GM21360 (cell line): ENCODE measurements around the gene PDXK.
"Not testable (repeated sequence)": the region's sequence is repeated elsewhere in the genome, so short reads cannot be mapped to it uniquely, and the experiment has no call there.

Source experiments
- ATAC-seq: cut with Tn5 transposase; IDR thresholded peaks from one replicate; pipeline ENCODE4 v1.9.1; 2021; ENCODE audit warnings: mild to moderate bottlenecking, moderate library complexity; ENCODE audit not compliant: unreplicated experiment

The PDXK gene

DNA sequence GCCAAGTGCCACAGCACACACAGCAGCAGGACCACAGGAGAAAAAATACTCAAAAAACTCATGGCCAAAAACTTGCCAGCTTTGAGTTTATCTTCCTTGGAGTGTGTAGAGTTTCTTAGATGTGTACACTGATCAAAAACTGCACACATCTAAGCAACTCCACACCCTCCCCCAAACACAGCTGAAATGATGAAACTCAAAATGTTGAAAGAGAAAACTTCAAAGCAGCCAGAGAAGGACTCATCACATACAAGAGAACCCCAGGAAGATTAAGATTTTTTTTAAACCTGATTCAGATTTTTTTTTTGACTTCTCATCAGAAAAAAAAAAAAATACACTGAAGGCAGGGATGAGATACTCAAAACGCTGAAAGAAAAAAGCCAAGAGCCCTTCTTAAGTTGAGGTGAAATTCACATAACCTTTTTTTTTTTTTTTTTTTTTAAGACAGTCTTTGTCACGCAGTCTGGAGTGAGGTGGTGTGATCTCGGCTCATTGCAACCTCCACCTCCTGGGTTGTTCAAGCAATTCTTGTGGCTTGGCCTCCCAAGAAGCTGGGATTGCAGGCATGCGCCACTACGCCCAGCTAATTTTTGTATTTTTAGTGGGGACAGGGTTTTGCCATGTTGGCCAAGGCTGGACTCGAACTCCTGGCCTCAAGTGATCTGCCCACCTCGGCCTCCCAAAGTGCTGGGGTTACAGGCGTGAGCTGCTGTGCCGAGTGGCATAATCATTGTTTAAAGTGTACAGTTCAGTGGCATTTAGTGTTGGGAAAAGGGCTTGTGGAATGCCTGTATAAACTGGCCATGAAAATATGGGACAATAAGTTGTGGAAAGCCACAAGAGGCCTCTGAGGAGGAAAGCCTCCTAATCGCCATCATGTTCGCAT lies 20.9 kb upstream of the PDXK start:
- no peak for ATAC-seq

DNA sequence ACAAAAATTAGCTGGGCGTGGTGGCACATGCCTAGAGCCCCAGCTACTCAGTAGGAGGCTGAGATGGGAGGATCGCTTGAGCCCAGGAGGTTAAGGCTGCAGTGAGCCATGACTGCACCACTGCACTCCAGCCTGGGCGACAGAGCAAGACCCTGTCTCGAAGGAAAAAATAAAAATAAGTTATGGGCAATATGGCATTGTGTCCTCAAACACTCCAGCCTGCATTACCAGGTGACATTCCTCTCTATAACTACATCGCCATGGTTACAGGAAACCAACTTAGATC lies 19.5 kb upstream of the PDXK start:
- not testable (repeated sequence) for ATAC-seq

DNA sequence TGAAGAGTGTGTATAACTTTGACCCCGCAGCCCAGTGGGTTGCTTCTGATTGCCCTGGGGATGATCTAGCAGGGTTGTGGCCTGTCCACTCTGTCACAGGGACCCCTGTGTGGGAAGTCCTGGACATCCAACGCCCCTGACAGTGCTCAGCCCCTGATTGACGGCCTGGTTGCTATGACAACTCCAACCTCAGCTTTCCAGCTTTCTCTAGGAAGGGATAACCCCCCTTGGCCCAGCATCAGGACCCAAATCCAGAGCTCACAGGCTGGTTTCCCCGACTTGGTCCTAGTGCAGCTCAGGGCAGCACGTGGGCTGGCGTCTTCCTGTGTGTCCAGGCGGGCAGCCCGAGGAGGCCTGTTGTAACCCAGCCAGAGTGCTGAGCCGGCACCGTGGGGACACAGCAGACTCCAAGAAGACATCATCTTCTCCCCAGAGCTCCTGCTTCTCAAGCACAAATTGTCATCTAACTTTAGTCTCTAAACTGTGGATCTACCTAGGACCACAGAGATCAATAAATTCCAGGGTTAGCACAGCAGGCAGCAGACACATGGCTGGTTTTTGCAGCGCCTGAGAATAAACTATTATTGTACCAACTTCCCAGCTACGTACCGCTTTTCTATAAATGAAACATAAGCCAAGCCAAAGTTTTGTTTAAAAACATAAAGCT lies 18.9 kb upstream of the PDXK start:
- ATAC-seq = no peak

DNA sequence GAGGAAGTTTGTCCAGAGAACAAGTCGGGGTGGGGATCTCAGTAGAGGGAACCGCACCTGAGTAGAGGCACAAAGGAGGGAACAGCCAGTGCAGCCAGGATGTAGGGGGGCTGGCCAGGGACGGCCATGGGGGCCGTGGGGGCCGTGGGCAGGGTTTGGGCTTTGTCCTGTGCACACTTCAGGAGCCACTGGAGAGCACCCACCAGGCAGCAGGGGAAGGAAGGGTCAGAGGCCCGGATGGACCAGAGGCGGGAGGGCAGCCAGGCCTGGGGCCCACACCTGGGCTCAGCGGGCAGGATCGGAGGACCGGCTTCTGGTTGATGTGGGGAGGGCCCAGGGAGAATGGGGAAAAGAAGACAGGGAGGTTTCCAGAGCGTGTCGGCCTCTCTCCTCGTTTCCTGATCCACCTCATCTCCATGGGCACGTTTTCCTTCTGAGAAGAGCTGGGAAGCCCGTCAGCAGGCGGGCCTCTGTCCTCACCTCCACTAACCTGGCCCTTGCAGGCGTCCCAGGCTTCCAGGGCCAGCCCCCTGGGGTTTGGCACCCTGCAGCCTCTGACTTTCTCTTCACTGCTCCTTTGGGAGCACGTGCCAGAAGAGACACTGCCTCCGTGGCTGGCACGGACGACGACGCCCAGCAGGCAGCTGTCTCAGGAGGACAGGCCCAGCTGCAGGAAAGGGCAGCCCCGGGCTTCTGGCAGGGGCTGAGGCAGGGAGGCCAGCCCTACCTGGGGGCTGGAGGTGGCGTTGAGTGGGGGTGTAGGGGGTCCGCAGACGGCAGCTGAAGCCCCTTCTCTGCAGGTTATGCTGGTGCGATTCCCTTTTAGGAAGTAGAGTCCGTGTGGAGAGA lies 16.8 kb upstream of the PDXK start:
- no peak for ATAC-seq

DNA sequence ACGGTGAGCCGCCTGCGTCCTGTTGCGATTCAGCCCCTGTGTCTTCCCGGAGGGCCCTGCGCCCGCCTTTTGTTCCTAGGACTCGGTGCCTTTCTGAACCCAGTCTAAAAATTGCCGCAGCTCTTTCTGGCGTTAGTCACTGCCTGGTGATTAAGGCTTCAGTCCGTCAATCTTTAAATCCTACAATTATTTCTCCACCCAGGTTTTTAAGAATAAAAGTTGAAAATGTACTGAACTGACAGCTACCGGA lies 16.2 kb upstream of the PDXK start:
- ATAC-seq = no peak

DNA sequence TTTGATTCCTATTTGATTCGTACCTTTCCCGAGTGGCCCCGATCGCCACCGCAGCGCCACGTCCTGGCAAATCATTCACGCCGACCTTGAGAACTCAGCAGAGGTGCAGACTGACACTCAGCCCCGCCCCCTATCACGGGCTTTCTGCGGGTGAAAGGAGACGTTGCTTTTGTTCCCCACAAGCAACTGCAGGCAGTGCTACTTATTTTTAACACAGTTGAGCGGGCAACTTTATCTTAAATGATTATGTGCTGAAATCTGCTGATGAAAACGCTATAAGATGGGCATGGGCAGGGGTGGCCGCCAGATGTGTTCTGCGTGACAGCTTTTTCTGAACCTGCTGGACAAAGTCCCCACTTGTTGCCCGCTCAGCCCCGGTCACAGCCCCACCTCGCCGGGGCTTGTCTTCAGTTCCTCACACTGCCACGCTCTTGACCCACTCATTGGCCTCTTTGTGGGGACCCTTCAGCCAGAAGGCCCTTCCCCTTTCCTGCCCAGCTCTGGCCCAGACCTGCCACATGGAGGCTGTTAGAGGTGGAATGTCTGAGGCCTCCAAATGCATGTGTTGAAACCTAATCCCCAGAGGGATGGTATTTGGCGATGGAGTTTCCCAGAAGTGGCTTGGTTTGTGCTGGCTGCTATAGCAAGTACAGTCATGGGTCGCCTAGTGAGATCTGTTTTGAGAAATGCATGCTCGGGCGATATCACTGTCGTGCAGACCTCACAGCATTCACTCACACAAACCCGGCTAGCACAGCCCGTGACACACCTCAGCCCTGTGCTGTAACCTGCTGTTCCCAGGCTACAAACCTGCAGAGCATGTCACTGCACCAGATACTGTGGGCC lies 15.7 kb upstream of the PDXK start:
- ATAC-seq = no peak

DNA sequence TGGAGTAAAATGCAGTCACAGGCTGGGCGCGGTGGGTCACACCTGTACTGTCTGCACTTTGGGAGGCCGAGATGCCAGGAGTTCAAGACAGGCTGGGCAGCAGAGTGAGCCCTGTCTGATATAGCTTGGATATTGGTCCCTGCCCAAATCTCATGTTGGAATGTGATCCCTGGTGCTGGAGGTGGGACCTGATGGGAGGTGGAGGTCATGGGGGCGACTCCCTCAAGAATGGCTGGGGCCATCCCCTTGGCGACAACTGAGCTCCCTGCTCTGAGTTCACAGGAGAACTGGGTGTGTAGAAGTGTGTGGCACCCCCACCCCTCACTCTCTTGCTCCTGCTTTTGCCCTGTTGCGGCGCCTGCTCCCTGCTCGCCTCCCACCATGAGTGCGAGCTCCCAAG lies 11.5 kb upstream of the PDXK start:
- ATAC-seq = no peak

DNA sequence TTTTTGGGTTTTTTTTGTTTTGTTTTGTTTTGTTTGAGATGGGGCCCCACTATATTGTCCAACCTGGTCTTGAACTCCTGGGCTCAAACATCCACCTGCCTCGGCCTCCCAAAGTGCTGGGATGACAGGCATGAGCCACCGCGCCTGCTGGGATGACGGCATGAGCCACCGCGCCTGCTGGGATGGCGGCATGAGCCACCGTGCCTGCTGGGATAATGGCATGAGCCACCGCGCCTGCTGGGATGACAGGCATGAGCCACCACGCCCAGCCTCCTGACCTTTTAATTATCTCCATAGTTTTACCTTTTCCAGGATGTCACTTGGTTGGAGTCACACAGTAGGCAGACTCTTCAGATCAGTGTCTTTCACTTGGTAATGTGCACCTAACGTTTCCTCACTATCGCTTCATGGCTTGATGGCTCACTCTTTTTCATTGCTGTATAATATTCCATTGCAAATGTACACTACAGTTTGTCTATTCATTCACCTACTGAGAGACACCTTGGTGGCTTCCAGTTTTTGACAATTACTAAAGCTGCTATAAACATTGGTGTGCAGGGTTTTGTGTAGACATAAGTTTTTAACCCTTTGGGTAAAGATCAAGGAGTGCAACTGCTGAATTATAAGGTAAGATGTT lies 10.1 kb upstream of the PDXK start:
- no peak for ATAC-seq

DNA sequence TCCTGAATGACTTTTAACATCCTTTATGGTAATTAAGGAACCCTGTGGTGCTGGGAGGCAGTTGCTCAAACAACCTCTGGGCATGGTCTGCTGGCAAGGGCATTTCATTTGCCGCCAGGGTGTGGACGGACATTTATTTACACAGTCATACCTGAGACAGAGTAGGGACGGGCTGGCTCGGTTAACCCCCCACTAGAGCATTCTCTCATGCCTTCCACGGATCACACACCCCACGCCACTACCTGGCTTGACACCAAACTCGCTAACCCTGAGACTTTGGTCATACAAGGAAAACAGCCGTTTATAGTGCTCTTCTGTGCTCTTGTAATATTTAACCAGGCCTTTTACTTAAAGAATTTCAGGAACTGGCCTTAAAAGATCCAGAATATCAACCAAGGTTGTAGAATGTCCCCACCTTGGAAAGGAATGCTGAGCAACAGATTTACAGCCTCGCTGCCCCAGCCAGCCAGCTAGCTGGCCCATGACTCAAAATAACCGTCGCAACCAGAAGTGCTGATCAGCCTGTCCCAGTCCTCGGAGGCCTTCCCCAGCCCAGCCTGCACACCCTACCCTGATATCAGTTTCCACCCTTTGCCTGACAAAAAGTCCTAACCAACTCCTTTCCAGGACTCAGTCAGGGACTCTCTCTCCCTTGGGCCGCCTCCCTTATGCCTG lies 6.5 kb upstream of the PDXK start:
- no peak for ATAC-seq

DNA sequence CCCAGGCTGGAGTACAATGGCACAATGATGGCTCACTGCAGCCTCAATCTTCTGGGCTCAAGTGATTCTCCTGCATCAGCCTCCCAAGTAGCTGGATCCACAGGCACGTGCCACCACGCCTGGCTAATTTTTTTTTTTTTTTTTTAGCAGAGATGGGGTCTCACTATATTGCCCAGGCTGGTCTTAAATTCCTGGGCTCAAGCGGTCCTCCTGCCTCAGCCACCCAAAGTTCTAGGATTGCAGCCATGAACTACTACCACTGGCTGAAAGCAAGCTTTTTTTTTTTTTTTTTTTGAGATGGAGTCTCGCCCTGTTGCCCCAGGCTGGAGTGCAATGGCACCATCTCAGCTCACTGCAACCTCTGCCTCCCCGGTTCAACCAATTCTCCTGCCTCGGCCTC lies 5.8 kb upstream of the PDXK start:
- ATAC-seq = not testable (repeated sequence)

DNA sequence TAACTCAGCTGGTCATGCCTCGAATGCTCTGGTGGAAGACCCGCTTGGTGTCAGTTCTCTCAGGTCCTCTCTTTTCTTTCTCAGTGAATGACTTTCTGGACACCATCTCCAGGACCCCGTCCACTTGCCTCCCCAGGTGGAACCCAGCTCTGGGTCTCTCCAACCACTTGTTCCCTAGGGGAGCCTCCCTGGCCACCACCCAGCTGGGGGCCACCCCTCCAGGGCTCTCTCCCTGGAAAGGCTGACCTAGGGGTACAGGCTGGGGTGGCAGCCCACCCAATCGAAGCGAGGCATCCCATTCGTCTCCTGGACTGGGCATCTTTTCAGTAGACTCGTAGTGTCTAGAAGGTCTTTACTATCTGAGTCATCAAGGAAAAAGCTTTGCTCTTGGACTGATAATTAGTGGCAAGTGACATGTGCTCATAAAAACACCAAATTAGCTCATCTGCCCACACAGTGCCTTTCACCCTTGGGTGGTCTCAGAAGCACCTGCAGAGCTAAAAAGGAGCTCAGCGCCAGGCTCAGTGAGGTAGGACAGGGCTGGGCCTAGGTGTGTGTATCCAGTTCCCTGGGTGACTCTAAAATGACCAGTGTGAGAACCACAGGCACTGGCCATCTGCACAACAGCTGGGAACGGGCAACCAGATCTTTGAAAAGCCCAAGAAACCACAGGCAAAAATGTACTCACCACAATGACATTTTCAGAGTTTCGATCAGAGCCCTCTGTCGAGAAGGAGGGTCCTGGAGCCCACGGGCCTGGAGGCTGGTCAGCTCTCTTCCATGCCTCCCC lies 2.4 kb upstream of the PDXK start:
- ATAC-seq = no peak

DNA sequence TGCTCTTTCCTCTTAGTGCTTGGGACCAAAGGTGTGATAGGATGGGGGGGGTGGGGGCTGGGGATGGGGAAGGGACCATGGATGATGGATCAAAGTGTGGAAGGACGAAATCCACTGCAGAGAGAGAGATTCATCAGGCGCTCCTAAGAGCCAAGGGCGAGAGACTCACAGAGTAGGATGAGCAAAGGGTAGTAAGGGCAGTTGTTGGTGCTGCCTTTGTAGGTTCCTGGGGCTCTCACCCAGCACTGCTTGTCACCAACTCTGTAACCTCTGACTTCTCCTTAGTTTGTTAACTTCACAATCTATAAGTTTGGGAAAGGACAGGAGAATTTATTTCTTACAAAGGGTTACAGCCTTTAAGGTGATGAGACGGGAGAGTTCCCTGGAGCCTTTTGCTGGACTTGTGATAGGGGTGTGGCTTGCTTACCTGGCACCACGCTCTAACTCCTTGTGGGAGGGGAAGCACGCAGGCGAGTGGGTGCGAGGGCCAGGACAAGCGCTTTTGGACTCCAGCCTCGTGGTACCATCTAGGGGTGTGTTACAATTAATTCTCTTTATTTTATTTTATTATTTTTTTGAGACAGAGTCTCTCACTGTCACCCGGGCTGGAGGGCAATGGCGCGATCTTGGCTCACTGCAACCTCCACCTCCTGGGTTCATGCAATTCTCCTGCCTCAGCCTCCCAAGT lies 1.6 kb upstream of the PDXK start:
- ATAC-seq = no peak

DNA sequence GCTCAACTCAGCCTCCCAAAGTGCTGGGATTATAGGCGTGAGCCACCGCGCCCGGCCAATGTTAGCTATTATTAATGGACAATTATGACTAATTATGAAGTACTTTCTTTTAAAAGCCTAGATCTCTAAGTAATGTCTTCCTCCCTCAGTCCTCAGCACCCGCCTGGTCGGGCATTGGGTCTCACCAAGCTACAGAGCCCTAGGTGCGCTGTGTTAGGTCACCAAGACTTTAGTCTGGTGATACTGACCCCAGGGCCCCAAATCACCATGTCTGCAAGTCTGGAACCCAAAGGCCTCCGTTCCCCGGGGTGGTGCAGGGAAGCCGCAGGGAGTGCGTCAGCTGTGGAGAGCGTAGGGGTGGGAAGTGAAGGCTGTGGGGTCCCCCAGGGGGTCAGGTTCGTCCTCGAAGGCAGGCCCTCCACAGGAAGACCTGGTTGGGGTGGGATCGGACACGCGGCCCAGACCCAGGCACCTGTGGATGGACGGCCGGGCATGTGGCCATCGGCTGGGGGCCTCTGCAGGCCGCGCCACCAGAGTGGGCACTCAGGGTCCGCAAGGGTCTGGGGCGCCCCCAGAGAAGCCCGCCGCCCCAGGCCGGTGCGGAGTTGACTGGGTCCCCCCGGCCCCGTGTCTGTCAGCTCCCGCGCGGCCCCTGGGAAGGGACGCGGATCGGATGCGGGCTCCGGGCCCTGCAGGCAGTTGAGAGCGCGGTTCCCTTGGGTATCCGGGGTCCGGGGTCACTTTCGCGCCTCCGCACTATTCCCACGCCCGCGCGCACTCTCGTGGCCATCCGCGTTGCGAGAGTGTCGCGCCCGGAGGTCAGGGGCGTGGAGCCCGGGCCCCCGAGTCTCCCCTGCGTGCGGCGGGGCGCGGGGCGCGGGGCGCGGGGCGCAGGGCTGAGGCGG lies 710 bp upstream of the PDXK start:
- no peak for ATAC-seq

DNA sequence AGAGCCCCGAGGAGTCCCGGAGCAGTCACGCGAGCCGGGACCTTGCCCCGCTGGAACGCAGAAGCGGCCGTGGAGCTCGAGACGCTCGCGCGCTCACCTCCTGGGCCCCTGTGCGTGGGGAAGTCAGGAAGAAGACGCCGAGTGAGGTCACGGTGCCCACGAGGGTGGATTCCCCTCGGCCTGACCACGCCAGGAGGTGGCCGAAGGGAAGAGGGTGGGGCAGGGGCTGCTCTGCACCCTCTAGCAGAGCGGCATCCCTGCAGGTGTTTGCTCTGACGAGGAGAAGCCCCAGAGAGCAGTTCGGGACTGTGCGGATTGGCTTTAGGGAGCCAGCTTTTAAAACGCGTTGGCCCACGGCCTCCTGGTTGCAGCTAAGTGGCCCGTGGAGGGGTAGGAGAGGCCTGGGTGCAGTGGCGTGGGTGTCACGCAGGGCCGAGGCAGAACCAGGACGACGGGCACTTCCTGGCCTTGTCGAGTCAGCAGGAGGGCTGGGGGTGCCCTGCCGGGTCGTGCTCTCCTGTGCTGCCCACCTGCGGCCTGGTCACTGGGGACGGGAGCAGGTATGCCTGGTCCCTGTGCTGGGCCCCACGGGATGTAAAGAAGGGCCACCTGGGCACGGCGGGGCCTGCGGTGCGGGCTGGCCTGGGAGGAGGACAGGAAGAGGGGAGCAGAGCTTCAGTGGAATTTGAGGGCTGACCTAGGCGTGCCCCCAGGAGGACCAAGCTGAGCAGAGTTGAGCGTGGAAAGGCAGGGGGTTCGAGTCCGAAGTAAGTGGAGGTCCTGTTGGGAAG lies 1.0 kb downstream of the PDXK start:
- ATAC-seq = no peak

DNA sequence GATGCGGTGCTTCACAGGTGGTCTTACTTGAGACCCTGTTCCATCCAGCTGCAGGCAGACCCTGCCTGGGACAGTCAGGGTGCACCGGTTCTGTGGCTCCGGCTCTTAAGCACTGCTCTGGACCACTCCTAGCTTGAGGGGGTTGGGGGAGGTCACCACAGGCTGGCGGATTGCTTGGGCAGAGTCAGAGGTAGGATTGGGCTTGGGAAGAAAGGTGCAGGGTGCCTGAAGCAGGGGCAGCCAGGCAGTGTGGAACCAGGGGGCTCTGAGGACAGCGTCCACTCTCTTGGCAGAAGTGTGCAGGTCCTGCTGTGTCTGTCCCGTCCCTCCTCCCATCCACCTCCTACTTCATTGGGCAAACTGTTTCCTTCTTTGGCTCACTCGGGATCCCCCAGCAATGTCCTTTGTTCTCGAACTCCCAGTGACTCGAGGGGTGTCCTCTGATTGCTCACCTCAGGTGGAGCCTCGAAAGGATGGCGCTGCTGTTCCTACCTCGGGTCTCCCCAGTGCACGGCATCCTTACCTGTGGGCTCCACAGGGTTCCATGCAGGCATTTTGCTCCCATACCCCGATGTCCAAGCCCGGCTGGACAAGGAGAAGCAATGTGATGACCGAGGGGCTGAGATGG lies 1.7 kb downstream of the PDXK start:
- no peak for ATAC-seq

DNA sequence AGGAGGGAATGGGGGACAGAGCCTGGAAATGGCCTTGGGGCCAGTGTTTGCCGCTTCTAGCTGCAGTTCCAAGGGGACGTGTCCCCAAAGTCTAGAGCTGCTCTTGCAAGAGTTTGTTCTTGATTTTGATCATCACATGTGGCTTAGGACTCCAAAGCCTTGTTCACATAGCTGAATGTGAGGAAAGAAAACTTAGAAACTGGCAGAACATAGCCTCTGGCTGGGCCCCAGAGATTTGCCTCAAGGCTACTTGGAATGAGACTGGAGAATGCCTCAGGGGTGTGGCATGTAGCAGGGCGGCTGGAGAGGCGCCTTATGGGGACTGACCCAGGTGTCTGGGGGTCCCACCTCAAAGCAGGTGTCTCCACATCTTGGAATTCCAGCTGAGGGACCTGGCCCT lies 2.3 kb downstream of the PDXK start:
- ATAC-seq = no peak

DNA sequence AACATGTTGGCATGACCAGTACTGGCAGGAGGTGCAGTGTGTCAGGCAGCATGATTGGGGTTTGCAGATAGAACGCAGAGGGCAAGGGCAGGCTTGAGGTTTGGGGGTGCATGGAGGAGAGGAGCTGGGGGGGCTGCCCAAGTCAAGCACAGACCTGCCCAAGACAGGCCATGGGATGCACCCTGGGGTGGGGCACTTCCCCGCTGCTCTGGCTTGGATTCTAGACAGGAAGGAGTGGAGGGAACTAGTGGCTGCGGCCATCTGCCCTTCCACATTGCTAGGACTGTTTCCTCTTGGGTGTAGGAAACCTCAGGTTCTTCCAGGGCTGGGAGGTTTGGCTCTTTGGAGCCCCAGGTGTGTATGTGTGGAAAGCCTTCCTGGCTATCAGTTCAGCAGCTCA lies 3.0 kb downstream of the PDXK start:
- ATAC-seq = no peak
